Spleen (tissue), 7 donors: ENCODE data around the gene EFCAB8.

Experiments used
- CTCF ChIP-seq, 11 experiments: fragments of 200-600 bp in 7 of 11; fragments of 450-650 bp in 4 of 11; sonication (generic) in 4 of 11; IDR thresholded peaks in 8 of 11; conservative IDR thresholded peaks in 3 of 11; 1 replicate in 7 of 11; 2 replicates in 4 of 11; pipeline versions ENCODE4 v1.4.0 to v1.8.0; 2016 to 2021; ENCODE audit warnings: antibody characterized with exemption in 11 of 11, inconsistent platforms in 4 of 11, mild to moderate bottlenecking in 1 of 11
- POLR2A ChIP-seq, 3 donors: fragments of 450-650 bp; IDR thresholded peaks; one replicate each; pipeline ENCODE4 v1.5.1; 2017; ENCODE audit warnings: antibody characterized with exemption in 3 of 3, mild to moderate bottlenecking in 1 of 3
- donor health status: DM: no; HTN: no; CAD: no; lungs with moderate emphysema.
- donor health status: DM: no; HTN: no; CAD: no.
- donor health status: DM: no; HTN: no; CAD: no.

- no peak for TF ChIP-seq CTCF (IDR thresholded peaks at IDR 0.05 in 8 of 11, conservative IDR thresholded peaks at IDR 0.05 in 3 of 11)
- no peak for TF ChIP-seq POLR2A (IDR thresholded peaks at IDR 0.05)
These were observed 120.7 kb downstream of the EFCAB8 start for GRCh38 chr20:32979201-32979998.
